Thyroid gland (tissue), 4 donors: ENCODE measurements around the gene LZTS2.

Experiments
- POLR2A ChIP-seq, 2 donors: fragments of 450-650 bp; IDR thresholded peaks; one replicate each; pipeline ENCODE4 v1.6.1; 2017; ENCODE audit warnings: antibody characterized with exemption in 2 of 2, mild to moderate bottlenecking in 2 of 2, moderate library complexity in 1 of 2
- TF ChIP-seq, protein P1 (sequence below), 6 experiments: fragments of 200-600 bp in 3 of 6; fragments of 450-650 bp in 3 of 6; sonication (generic) in 3 of 6; IDR thresholded peaks; one replicate each; pipeline ENCODE4 v1.5.1; 2016 to 2019; ENCODE audit warnings: antibody characterized with exemption in 6 of 6, mild to moderate bottlenecking in 2 of 6, inconsistent platforms in 1 of 6, moderate library complexity in 1 of 6

DNA sequence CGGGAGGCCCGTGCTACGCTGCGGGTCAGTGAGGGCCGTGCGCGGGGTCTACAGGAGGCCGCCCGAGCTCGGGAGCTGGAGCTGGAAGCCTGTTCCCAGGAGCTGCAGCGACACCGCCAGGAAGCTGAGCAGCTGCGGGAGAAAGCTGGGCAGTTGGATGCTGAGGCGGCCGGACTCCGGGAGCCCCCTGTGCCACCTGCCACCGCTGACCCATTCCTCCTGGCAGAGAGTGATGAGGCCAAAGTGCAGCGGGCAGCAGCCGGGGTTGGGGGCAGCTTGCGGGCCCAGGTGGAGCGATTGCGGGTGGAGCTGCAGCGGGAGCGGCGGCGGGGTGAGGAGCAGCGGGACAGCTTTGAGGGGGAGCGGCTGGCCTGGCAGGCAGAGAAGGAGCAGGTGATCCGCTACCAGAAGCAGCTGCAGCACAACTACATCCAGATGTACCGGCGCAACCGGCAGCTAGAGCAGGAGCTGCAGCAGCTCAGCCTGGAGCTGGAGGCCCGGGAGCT, 7.0 kb downstream of the LZTS2 start:
- TF ChIP-seq, protein P1, sequence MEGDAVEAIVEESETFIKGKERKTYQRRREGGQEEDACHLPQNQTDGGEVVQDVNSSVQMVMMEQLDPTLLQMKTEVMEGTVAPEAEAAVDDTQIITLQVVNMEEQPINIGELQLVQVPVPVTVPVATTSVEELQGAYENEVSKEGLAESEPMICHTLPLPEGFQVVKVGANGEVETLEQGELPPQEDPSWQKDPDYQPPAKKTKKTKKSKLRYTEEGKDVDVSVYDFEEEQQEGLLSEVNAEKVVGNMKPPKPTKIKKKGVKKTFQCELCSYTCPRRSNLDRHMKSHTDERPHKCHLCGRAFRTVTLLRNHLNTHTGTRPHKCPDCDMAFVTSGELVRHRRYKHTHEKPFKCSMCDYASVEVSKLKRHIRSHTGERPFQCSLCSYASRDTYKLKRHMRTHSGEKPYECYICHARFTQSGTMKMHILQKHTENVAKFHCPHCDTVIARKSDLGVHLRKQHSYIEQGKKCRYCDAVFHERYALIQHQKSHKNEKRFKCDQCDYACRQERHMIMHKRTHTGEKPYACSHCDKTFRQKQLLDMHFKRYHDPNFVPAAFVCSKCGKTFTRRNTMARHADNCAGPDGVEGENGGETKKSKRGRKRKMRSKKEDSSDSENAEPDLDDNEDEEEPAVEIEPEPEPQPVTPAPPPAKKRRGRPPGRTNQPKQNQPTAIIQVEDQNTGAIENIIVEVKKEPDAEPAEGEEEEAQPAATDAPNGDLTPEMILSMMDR (IDR thresholded peaks at IDR 0.05), result no peak
- no peak for TF ChIP-seq POLR2A (IDR thresholded peaks at IDR 0.05)
